Fibroblast of pulmonary artery (primary cell): ENCODE results near the gene TPX2.
"Not testable (repeated sequence)": the region's sequence is repeated elsewhere in the genome, so short reads cannot be mapped to it uniquely, and the experiment has no call there.

Experiments
- DNase-seq: peaks from one replicate; pipeline ENCODE4 v3.0.0-alpha.2; 2010; ENCODE audit warnings: low read depth
- H3K4me3 ChIP-seq: replicated peaks from 2 replicates; pipeline ENCODE4 v1.5.1; 2011; ENCODE audit warnings: low read depth, mild to moderate bottlenecking, control low read depth, low read length, moderate library complexity
- CTCF ChIP-seq: IDR thresholded peaks from 2 replicates; pipeline ENCODE4 v1.5.1; 2011; ENCODE audit warnings: mild to moderate bottlenecking, control low read depth, low read length, inconsistent platforms; ENCODE audit errors: missing control alignments

The TPX2 gene

GRCh38 chr20:31740656-31741323 lies 1.7 kb downstream of the TPX2 start:
- peak overlapping the region; percentile 95 for H3K4me3 ChIP-seq
- no peak for TF ChIP-seq CTCF

GRCh38 chr20:31746068-31746878 lies 7.2 kb downstream of the TPX2 start:
- no peak for DNase-seq
- TF ChIP-seq CTCF, result no peak
- no peak overlapping the region for H3K4me3 ChIP-seq

More at GRCh38 chr20:31740656-31741323, 1.7 kb downstream of the TPX2 start:
- no peak for DNase-seq

GRCh38 chr20:31747028-31747427 lies 7.9 kb downstream of the TPX2 start:
- H3K4me3 ChIP-seq, DNase-seq: not testable (repeated sequence)

DNA sequence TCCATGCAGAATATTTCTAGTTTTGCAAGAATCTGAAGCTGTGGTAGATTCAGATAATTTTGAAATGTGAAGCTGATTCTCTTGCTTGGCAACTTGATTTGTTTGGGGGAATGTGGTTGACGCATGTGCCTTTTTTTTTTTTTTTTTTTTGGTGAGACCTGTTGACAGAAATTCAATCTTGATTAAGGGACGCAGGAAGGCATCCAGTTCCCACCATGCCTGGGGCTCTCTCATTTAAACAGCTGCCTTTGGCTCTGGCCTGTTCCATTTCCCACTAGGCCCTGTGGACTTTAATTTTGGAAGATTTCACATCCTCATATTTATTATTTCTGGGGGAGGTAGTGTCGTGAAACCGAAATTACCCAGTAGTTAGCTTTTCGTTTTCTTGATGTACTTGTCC lies 8.6 kb downstream of the TPX2 start:
- DNase-seq, result peak; percentile 61
- TF ChIP-seq CTCF, result no peak
- H3K4me3 ChIP-seq, result peak overlapping the region; percentile 5

DNA sequence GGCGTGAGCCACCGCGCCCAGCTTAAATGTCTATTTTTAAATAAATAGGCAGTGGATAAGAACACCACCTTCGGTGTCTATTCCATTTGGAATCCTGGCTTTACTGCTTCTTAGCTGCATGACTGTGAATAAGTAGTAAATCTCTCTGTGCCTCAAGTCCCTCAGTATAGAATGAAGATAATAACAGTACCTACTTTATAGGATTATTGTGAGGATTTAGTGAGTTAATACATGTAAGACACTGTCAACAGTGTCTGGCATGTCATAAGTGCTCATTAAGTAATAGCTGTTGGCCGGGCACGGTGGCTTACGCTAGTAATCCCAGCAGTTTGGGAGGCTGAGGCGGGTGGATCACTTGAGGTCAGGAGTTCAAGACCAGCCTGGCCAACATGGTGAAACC lies 10.1 kb downstream of the TPX2 start:
- no peak overlapping the region for H3K4me3 ChIP-seq
- TF ChIP-seq CTCF, result no peak
- DNase-seq, result no peak

DNA sequence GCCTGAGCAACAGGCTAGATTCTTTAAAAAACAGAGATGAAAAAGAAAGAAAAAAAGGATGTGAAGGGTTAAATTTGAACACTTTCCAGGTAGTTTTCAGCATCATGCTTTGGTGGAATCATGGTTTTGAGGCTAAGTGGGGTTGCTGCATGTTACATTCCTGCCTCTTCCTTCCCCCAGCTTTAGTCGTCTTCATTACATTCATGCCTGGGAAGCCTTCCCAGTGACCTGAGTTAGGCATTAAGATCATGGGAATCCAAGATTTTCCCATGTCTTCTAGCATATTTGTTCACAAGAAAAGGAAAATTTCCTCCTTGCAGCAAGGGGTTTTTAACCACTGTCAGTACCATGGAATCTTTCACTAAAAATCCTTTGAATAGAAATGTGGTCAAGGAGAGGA lies 12.0 kb downstream of the TPX2 start:
- TF ChIP-seq CTCF, result no peak
- no peak overlapping the region for H3K4me3 ChIP-seq
- peak; percentile 85 for DNase-seq

- no peak overlapping the region for H3K4me3 ChIP-seq
- no peak for TF ChIP-seq CTCF
- DNase-seq, result no peak
Observed at GRCh38 chr20:31757254-31757653, 18.2 kb downstream of the TPX2 start.
